IPS-18a (cell line): ENCODE results near the gene PACS1.

Experiments used
- H3K27ac ChIP-seq: one replicate; pipeline ENCODE4 v1.5.1; 2013; ENCODE audit warnings: low read length
- H3K27me3 ChIP-seq: one replicate; pipeline ENCODE4 v1.6.1; 2013; ENCODE audit warnings: mild to moderate bottlenecking, low read length; ENCODE audit not compliant: control insufficient read depth, insufficient read depth
- H3K36me3 ChIP-seq: one replicate; pipeline ENCODE4 v1.6.1; 2013; ENCODE audit warnings: low read depth, low read length; ENCODE audit not compliant: control insufficient read depth
- H3K4me1 ChIP-seq: one replicate; pipeline ENCODE4 v1.6.1; 2013; ENCODE audit warnings: low read depth, low read length; ENCODE audit not compliant: control insufficient read depth
- H3K4me3 ChIP-seq: one replicate; pipeline ENCODE4 v1.5.1; 2013; ENCODE audit warnings: low read length
- H3K9ac ChIP-seq: one replicate; pipeline ENCODE4 v1.6.1; 2013; ENCODE audit warnings: mild to moderate bottlenecking, low read length, moderate library complexity
- H3K9me3 ChIP-seq: one replicate; pipeline ENCODE4 v1.6.1; 2013; ENCODE audit warnings: low read depth, low read length; ENCODE audit not compliant: control insufficient read depth

The PACS1 gene

DNA sequence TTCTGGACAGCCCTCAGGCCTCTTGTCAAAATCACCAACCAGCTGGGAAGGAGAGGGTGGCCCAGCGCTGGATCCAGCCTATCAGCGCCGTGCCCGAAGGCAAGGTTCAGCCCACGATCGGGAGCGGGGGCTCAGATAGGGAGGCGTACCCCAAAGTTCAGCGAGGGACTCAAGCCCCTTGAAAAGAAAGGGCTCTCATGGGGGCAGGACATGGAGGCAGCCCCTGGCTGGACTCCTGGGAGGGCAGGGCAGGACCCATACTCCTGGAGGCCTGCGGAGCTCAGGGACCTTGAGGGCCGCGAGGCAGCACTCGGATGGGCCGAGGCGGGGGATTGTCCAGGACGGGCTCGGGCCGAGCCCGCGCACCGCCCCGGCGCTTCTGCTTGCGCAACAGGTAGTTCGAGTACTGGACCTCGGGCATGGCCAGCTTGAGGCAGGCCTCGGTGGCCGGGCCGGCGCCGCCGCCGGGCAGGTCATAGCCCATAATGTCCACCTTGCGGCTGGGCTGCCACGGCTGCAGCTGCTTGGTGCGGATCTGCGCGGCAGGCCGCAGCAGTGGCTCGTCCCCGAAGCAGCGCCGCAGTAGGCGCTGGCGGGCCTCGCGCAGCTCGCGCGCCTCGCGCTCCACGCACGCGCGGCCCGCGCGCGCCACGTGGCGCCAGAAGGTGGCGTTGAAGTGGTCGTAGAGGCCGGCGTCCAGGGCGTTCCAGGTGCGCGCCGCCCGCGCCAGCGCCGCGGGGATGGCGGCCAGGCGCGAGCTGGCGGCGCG is 27.7 kb upstream of the PACS1 start:
- no peak overlapping the region for H3K27ac ChIP-seq
- peaks cover 8% of the 10 kb centered on the region for H3K4me1 ChIP-seq
- no peak overlapping the region for H3K9ac ChIP-seq
- H3K27me3 ChIP-seq: no peaks in the 10 kb centered on the region
- H3K9me3 ChIP-seq: no peaks in the 10 kb centered on the region
- peaks cover 18% of the 10 kb centered on the region for H3K36me3 ChIP-seq
- H3K4me3 ChIP-seq: no peak overlapping the region

DNA sequence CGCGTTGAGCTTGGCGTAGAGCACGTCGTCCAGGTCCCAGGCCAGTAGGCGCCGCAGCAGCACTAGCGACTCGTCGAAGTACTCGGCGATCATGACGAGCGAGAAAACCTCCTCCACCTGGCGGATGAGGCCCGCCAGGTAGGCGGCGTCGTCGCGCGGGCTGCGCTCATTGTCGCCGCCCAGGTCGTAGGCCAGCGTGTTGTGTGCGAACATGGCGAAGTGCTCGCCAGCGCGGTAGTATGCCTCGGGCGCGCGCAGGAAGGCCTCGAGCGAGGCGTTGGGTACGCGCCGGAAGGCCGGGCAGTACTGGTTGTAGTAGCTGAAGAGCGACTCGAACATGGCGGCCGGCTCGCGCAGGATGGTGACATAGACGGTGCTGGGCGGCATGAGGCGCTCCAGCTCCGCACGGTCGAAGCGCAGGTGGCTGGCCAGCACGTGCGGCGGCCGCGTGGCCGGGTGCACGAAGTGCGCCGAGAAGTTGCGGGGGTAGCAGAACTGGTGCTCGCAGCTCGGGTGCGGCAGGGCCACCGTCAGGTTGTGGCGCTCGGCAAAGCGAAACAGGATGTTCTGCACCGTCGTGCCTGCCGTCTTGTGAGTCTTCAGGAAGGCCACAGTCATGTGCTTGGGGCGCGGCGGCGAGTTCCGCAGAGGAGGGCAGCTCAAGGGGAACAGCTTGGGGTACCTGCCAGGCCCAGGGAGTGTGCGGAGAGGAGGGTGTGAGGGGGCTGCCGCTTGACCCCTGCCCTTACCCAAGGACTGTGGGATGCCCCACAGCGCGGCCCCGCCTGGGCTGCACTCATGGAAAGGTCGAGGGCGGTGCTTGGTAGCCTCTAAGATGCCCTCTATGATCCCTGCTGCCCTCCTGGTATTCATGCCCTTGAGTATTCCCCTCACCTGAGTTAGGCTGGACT is 26.8 kb upstream of the PACS1 start:
- no peak overlapping the region for H3K9ac ChIP-seq
- no peaks in the 10 kb centered on the region for H3K9me3 ChIP-seq
- H3K36me3 ChIP-seq: peaks cover 18% of the 10 kb centered on the region
- no peak overlapping the region for H3K27ac ChIP-seq
- no peak overlapping the region for H3K4me3 ChIP-seq
- H3K4me1 ChIP-seq: peaks cover 14% of the 10 kb centered on the region
- H3K27me3 ChIP-seq: no peaks in the 10 kb centered on the region

GRCh38 chr11:66044757-66045156 is 25.3 kb upstream of the PACS1 start:
- Histone ChIP-seq H3K27me3 (no peaks in the 10 kb centered on the region), H3K9ac (no peak overlapping the region), H3K36me3 (peaks cover 18% of the 10 kb centered on the region), H3K4me3 (no peak overlapping the region), H3K9me3 (no peaks in the 10 kb centered on the region), H3K27ac (no peak overlapping the region), H3K4me1 (peaks cover 21% of the 10 kb centered on the region)

GRCh38 chr11:66045177-66045639 is 24.9 kb upstream of the PACS1 start:
- Histone ChIP-seq H3K9ac (no peak overlapping the region), H3K4me1 (peaks cover 21% of the 10 kb centered on the region), H3K9me3 (no peaks in the 10 kb centered on the region), H3K27ac (no peak overlapping the region), H3K27me3 (no peaks in the 10 kb centered on the region), H3K4me3 (no peak overlapping the region), H3K36me3 (peaks cover 18% of the 10 kb centered on the region)

- Histone ChIP-seq H3K4me3 (no peak overlapping the region), H3K9me3 (no peaks in the 10 kb centered on the region), H3K36me3 (peaks cover 7% of the 10 kb centered on the region), H3K27ac (no peak overlapping the region), H3K4me1 (peaks cover 31% of the 10 kb centered on the region), H3K27me3 (no peaks in the 10 kb centered on the region), H3K9ac (no peak overlapping the region)
Observed at GRCh38 chr11:66046901-66047300, 23.2 kb upstream of the PACS1 start.

DNA sequence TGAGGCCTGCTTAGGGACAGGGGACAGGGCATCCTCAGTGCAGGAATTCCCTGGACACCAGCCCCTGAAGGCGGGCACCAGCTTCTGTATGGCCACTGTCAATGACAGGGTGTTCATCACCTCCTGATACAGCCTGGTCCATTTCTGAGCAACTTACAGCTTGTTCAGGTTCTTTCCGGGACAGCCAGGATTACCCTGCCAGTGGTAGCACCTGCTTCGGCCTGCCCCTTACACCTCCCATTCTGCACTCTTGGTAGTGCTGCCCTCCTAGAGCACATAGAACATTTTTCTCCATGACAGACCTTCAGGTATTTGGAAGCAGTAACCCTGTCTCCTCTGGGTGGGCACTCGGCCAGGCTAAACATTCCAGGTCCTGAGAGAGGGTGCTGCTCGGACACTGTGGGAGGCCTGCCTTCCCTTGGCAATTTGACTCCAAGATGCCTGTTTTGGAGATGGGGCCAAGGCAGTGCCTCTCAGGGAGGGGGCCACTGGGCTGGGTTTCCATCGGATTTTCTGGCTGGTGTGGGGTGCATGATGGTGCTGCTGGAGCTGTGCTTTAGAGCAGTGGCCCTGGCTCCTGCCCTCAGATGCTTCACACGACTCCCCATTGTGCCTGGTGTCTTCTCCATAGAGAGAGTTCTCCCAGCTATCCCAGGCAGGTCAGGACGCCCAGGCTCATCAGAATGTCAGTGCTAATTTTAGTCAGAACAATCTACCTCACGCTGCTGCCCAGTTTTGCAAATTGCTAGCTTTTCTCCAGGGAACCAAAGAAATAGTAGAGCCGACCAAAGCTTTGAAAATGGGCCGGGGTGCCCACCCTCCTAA is 22.3 kb upstream of the PACS1 start:
- no peak overlapping the region for H3K9ac ChIP-seq
- H3K9me3 ChIP-seq: no peaks in the 10 kb centered on the region
- H3K27me3 ChIP-seq: no peaks in the 10 kb centered on the region
- peak overlapping the region; percentile 72 for H3K4me3 ChIP-seq
- peaks cover 7% of the 10 kb centered on the region for H3K36me3 ChIP-seq
- no peak overlapping the region for H3K27ac ChIP-seq
- H3K4me1 ChIP-seq: peaks cover 31% of the 10 kb centered on the region

DNA sequence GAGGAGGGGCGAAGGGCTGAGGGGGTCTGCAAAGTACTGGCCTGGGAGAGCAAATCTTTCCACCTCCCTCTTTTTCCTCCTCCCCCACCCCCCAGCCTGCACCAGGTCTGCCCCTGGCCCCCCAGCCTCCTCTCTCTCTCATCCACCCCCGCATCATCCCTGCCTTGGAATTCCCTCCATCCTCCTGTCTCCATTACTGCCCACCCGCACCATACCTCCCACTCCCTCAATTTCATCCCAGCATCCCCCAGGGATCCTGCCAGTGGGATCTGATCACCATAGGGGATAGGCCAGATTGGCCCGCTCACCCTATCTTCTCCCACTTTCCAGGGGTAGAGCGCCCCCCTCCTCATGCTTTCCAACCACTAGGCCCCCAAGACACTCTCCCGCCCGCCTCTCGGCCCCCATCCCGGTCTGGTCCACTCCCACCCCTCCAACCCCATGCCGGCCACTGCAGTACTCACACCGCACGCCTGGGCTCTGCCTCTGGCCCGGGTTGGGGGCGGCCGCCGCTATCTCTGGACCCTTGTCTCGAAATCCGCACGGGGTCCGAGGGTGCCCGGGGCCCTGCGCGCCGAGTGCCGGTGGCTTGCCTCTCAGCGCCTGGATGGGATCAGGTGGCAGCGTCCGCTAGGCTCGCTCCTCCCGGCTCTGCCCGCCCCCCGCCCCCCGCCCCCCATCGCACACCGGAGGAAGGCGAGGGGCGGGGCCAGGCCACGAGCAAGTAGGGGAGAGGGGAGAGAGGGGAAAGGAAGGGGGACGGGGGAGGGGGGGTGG is 21.3 kb upstream of the PACS1 start, which contains the start of gene GAL3ST3:
Gene GAL3ST3 (minus strand): TSS at position 615 of the 777 bp plus-strand sequence. CDS start 3,746 bp downstream, outside the sequence.
- no peaks in the 10 kb centered on the region for H3K27me3 ChIP-seq
- no peak within 1 kb of the TSS for H3K9ac ChIP-seq
- peaks cover 4% of the 10 kb centered on the region for H3K36me3 ChIP-seq
- peaks cover 36% of the 10 kb centered on the region for H3K4me1 ChIP-seq
- peak within 1 kb of the TSS; percentile 72 for H3K4me3 ChIP-seq
- H3K27ac ChIP-seq: no peak within 1 kb of the TSS
- no peaks in the 10 kb centered on the region for H3K9me3 ChIP-seq

DNA sequence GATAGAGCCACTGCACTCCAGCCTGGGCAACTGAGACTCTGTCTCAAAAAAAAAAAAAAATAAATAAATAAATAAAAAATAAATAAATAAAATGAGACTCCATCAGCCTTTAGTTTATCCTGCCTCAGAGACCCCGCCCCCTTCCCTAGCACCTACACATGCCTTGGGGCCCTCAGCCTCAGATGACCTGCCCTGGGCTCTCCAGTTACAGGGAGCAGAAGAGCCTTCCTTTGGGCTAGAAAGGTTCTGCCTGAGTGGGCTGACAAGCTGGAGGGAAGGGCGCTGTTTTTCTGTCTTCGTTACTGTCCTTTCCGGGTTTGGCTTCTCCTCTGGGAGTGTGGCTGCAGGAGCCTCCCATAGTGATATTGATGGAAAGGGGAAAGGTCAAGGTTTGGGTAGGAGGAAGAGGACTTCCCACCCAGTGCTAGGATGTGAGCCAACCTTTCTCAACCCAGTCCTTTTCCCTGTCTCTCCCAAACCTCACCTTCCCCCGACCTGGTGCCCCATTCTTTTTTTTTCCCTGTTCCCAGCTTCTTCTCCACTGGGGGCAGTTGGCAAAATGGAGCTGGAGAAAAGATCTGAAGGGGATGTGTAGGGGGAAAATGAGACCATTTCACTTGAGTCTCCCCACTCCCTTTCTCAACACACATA is 19.4 kb upstream of the PACS1 start:
- peak overlapping the region; percentile 81 for H3K4me3 ChIP-seq
- no peaks in the 10 kb centered on the region for H3K9me3 ChIP-seq
- no peak overlapping the region for H3K27ac ChIP-seq
- peak overlapping the region; percentile 84 for H3K9ac ChIP-seq
- no peaks in the 10 kb centered on the region for H3K27me3 ChIP-seq
- peaks cover 14% of the 10 kb centered on the region for H3K36me3 ChIP-seq
- peaks cover 28% of the 10 kb centered on the region for H3K4me1 ChIP-seq

GRCh38 chr11:66051371-66051765 is 18.7 kb upstream of the PACS1 start:
- Histone ChIP-seq H3K27me3 (no peaks in the 10 kb centered on the region), H3K4me1 (peaks cover 28% of the 10 kb centered on the region), H3K9me3 (no peaks in the 10 kb centered on the region), H3K9ac (peak overlapping the region; percentile 84), H3K27ac (peak overlapping the region; percentile 89), H3K36me3 (peaks cover 18% of the 10 kb centered on the region), H3K4me3 (peak overlapping the region; percentile 81)
